Activated CD8-positive, alpha-beta T cell treated with anti-CD3 and anti-CD28 coated beads for 36 hours (primary cell): Measurements from ENCODE around the gene SLU7. TPM values are rescaled to one million over a fixed set of nuclear protein-coding genes. Genes with fewer than 3 reads are reported as not detected.

ENCODE experiments used
- ATAC-seq: fragments of 200-7000 bp; cut with Tn5 transposase; one replicate; pipeline ENCODE4 v1.10.0; 2021; ENCODE audit warnings: mild to moderate bottlenecking, moderate library complexity
- CTCF ChIA-PET: fragments of 350-600 bp; sonication (Branson Sonifier 250); formaldehyde crosslinking; loops from one replicate; lab custom pipeline; 2021; ENCODE audit warnings: antibody characterized with exemption; lab: Charles Lee
- POLR2A ChIA-PET: fragments of 350-600 bp; sonication (Branson Sonifier 250); formaldehyde crosslinking; loops from one replicate; lab custom pipeline; 2021; ENCODE audit warnings: antibody characterized with exemption; lab: Charles Lee
- DNase-seq: peaks from one replicate; pipeline ENCODE4 v3.0.0-alpha.2; 2020
- H3K27ac Mint-ChIP-seq: one replicate; pipeline ENCODE4 v1.8.0; 2021; ENCODE audit warnings: mild to moderate bottlenecking, mixed read lengths
- H3K27me3 Mint-ChIP-seq: one replicate; pipeline ENCODE4 v1.8.0; 2021; ENCODE audit warnings: mixed read lengths
- H3K36me3 Mint-ChIP-seq: one replicate; pipeline ENCODE4 v1.8.0; 2021; ENCODE audit warnings: low read depth, mixed read lengths
- H3K4me1 Mint-ChIP-seq: one replicate; pipeline ENCODE4 v1.8.0; 2021; ENCODE audit warnings: low read depth, mixed read lengths
- H3K4me3 Mint-ChIP-seq: one replicate; pipeline ENCODE4 v1.8.0; 2021; ENCODE audit warnings: mild to moderate bottlenecking, moderate library complexity, mixed read lengths
- H3K9me3 Mint-ChIP-seq: one replicate; pipeline ENCODE4 v1.8.0; 2021; ENCODE audit warnings: mixed read lengths
- intact Hi-C: fragments of 100-400 bp; cut with micrococcal nuclease; formaldehyde crosslinking; loops from one replicate; pipeline ENCODE4 v1.10.0; 2022
- total RNA-seq, 2 experiments: library from RNA; stranded (reverse); gene quantifications; one replicate each; pipeline ENCODE4 v1.2.3, GENCODE V29; 2021
- TF ChIP-seq, protein P1 (sequence below): fragments of 200-600 bp; IDR thresholded peaks from one replicate; pipeline ENCODE4 v1.8.0; 2022; ENCODE audit warnings: antibody characterized with exemption, mild to moderate bottlenecking

SLU7 gene
- total RNA-seq, 2 experiments from 2014 or later, result 38.4 to 40.9 TPM

DNA sequence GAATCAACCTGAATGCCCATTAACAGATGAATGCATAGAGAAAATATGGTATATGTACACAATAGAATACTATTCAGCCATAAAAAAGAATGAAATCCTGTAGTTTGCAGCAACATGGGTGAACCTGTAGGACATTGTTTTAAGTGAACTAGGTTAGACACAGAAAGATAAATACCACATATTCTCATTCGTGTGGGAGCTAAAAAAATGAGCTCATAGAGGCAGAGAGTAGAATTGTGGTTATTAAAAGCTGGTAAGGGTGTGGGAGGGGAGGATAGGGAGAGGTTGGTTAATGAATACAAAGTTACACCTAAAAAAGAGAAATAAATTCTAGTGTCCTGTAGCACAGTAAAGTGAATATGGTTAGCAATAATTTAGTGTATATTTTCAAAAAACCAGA lies 26.3 kb upstream of the SLU7 start:
- no peak for ATAC-seq
- Mint-ChIP-seq H3K27me3 (no peaks in the 10 kb centered on the region), H3K4me3 (no peak overlapping the region), H3K9me3 (peaks cover 2% of the 10 kb centered on the region), H3K36me3 (no peaks in the 10 kb centered on the region), H3K27ac (no peak overlapping the region), H3K4me1 (peaks cover 48% of the 10 kb centered on the region)
- DNase-seq, result no peak
- TF ChIP-seq, protein P1, sequence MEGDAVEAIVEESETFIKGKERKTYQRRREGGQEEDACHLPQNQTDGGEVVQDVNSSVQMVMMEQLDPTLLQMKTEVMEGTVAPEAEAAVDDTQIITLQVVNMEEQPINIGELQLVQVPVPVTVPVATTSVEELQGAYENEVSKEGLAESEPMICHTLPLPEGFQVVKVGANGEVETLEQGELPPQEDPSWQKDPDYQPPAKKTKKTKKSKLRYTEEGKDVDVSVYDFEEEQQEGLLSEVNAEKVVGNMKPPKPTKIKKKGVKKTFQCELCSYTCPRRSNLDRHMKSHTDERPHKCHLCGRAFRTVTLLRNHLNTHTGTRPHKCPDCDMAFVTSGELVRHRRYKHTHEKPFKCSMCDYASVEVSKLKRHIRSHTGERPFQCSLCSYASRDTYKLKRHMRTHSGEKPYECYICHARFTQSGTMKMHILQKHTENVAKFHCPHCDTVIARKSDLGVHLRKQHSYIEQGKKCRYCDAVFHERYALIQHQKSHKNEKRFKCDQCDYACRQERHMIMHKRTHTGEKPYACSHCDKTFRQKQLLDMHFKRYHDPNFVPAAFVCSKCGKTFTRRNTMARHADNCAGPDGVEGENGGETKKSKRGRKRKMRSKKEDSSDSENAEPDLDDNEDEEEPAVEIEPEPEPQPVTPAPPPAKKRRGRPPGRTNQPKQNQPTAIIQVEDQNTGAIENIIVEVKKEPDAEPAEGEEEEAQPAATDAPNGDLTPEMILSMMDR, result no peak
- intact Hi-C loops, result no loop called here
- POLR2A ChIA-PET, result no interaction called here
- CTCF ChIA-PET, result no interaction called here

DNA sequence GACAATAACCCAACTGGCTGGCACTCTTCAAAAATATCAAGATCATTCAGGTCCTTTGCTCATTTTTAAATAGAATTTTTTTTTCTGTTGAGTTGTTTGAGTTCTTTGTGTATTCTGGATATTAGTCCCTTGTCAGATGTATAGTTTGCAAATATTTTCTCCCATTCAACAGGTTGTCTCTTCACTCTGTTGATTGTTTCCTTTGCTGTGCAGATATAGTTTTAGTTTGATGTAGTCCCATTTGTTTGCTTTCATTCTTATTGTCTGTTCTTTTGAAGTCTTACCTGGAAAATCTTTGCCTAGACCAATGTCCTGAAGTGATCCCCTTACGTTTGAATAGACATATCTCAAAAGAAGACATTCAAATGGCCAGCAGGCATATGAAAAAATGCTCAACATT lies 25.5 kb upstream of the SLU7 start:
- Mint-ChIP-seq H3K27ac (no peak overlapping the region), H3K27me3 (no peaks in the 10 kb centered on the region), H3K4me3 (no peak overlapping the region), H3K36me3 (no peaks in the 10 kb centered on the region), H3K4me1 (peaks cover 48% of the 10 kb centered on the region), H3K9me3 (no peaks in the 10 kb centered on the region)
- TF ChIP-seq, protein P1, result no peak
- ATAC-seq, result no peak
- intact Hi-C loops, result no loop called here
- ChIA-PET CTCF (interaction anchor here (7.7 kb wide), 1 partner anchor 64 kb away, joined by 156 read pairs; no protein-coding TSS in a partner anchor), POLR2A (interaction anchor here (0.7 kb wide), 1 partner anchor 527 kb away, joined by 3 read pairs; no protein-coding TSS in a partner anchor)
- no peak for DNase-seq

DNA sequence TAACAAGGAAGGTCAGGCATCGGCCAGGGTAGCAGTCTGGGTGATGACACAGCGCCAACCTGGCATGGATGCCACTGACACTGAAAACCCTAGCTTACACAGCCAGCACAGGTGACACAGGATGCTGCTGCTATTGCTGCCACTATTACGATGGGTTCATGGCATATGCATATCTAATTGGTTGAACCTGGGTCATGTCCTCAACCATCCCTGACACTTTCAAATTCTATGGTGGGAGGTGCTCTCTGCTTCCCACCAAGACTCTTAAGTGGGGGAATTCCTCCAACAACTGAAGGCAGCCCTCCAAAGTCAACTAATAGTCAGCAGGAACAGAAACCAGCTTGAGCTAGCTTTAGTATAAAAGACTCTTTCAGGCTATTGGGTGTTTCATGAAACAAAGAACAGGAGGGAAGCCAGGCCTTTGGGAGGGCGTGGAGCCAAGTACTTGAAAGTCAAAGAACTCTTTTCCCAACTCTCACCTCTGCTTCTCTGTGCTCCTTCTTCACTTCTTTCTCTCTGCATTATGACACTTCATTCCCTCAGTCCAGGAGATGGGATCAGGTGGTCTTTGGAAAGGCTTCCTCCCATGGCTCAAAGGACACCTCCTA lies 24.0 kb upstream of the SLU7 start:
- Mint-ChIP-seq H3K27me3 (no peaks in the 10 kb centered on the region), H3K27ac (peak overlapping the region; percentile 36), H3K36me3 (no peaks in the 10 kb centered on the region), H3K4me3 (no peak overlapping the region), H3K4me1 (peaks cover 57% of the 10 kb centered on the region), H3K9me3 (no peaks in the 10 kb centered on the region)
- ATAC-seq (no peak), DNase-seq (no peak)
- TF ChIP-seq, protein P1, result no peak
- CTCF ChIA-PET, result interaction anchor here (2.8 to 7.7 kb wide), 3 partner anchors 24 to 66 kb away, joined by 8 to 195 read pairs (median 156); no protein-coding TSS in a partner anchor
- intact Hi-C loops, result no loop called here
- POLR2A ChIA-PET, result interaction anchor here (1.6 kb wide), 1 partner anchor 25 kb away, joined by 9 read pairs; no protein-coding TSS in a partner anchor

DNA sequence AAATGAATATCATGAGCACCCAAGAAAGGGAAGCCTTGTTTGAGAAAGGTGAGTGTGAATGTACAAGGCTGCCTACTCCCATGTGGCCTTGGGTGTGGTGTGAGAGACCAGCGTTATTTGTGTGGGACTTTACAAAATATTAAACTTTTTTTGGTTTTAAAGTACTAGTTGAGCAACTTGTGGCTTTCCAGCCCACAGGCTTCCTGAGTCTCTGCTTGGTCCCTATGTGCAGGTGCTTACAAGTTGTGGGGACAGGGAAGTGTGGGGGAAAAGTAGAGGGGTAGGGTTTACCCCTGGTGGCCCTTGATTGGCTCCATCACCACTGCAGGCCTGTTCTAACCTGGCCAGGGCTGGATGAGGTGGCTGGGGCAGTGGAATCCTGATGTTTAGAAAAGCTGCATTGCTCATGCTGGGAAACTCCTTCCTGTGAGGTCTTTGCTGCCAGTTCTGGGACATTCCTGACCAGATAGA lies 22.5 kb upstream of the SLU7 start:
- CTCF ChIA-PET, result interaction anchor here (0.8 to 7.7 kb wide), 5 partner anchors 17 to 67 kb away, joined by 5 to 195 read pairs (median 76); no protein-coding TSS in a partner anchor
- intact Hi-C loops, result no loop called here
- Mint-ChIP-seq H3K4me1 (peaks cover 67% of the 10 kb centered on the region), H3K27ac (peak overlapping the region; percentile 43), H3K9me3 (no peaks in the 10 kb centered on the region), H3K36me3 (no peaks in the 10 kb centered on the region), H3K27me3 (no peaks in the 10 kb centered on the region), H3K4me3 (no peak overlapping the region)
- POLR2A ChIA-PET, result interaction anchor here (1.0 to 1.6 kb wide), 2 partner anchors 13 to 26 kb away, joined by 3 to 9 read pairs; no protein-coding TSS in a partner anchor
- TF ChIP-seq, protein P1, result no peak
- DNase-seq (no peak), ATAC-seq (no peak)

DNA sequence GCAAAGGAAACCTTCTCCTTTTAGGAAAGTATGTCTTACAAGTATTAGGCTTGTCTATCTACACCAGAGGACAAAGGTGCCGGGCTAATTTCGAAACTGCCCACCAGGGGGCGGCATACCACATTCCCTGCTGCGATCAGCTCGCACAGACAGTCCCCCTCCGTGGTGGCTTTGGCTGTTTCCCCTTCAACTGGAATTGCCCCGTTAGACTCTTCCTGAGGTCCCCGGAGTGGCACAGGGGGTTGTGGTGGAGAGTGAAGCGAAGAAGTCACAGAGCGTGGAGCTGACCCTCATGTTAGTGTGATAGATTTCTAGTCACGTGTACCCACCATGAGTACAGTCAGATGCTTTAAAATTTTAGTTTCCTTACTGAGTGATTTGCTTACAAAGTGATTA lies 20.3 kb upstream of the SLU7 start:
- peaks cover 5% of the 10 kb centered on the region for H3K27me3 Mint-ChIP-seq
- peak overlapping the region; percentile 78 for H3K4me3 Mint-ChIP-seq
- ChIA-PET CTCF (interaction anchor here (0.5 to 7.7 kb wide), 34 partner anchors 8 to 987 kb away, joined by 3 to 195 read pairs (median 6); partner anchors contain the start of genes PTTG1 and SLU7), POLR2A (interaction anchor here (1.1 to 3.7 kb wide), 8 partner anchors 10 to 68 kb away, joined by 3 to 41 read pairs (median 6); partner anchors contain the start of gene SLU7)
- intact Hi-C loops, result loop anchor here (1.0 to 5.0 kb wide), 3 partner anchors 28 to 348 kb away; no protein-coding TSS in a partner anchor
- H3K9me3 Mint-ChIP-seq, result no peaks in the 10 kb centered on the region
- no peaks in the 10 kb centered on the region for H3K36me3 Mint-ChIP-seq
- H3K27ac Mint-ChIP-seq, result peak overlapping the region; percentile 99
- ATAC-seq (peak; percentile 78), DNase-seq (peak; percentile 95)
- TF ChIP-seq, protein P1, result peak; percentile 84
- H3K4me1 Mint-ChIP-seq, result peaks cover 61% of the 10 kb centered on the region
